Breast epithelium (tissue), 3 donors: Measurements from ENCODE around the gene CPSF2.

ENCODE experiments used
- POLR2A ChIP-seq: fragments of 450-650 bp; IDR thresholded peaks from one replicate; pipeline ENCODE4 v1.6.1; 2016; ENCODE audit warnings: antibody characterized with exemption, mild to moderate bottlenecking, moderate library complexity
- TF ChIP-seq, protein P1 (sequence below), 3 donors: fragments of 450-650 bp; IDR thresholded peaks; one replicate each; pipeline ENCODE4 v1.5.1; 2016 to 2017; ENCODE audit warnings: antibody characterized with exemption in 3 of 3, mild to moderate bottlenecking in 3 of 3, moderate library complexity in 3 of 3

GRCh38 chr14:92209141-92209540 lies 87.4 kb downstream of the CPSF2 start:
- no peak for TF ChIP-seq POLR2A
- TF ChIP-seq, protein P1, sequence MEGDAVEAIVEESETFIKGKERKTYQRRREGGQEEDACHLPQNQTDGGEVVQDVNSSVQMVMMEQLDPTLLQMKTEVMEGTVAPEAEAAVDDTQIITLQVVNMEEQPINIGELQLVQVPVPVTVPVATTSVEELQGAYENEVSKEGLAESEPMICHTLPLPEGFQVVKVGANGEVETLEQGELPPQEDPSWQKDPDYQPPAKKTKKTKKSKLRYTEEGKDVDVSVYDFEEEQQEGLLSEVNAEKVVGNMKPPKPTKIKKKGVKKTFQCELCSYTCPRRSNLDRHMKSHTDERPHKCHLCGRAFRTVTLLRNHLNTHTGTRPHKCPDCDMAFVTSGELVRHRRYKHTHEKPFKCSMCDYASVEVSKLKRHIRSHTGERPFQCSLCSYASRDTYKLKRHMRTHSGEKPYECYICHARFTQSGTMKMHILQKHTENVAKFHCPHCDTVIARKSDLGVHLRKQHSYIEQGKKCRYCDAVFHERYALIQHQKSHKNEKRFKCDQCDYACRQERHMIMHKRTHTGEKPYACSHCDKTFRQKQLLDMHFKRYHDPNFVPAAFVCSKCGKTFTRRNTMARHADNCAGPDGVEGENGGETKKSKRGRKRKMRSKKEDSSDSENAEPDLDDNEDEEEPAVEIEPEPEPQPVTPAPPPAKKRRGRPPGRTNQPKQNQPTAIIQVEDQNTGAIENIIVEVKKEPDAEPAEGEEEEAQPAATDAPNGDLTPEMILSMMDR (IDR thresholded peaks at IDR 0.05), result no peak
